Ovary (tissue), 9 donors: Measurements from ENCODE around the gene VPS41. TPM values are rescaled to one million over a fixed set of nuclear protein-coding genes. Genes with fewer than 3 reads are reported as not detected.

Experiments
- DNase-seq, 5 donors: peaks; one replicate each; pipeline ENCODE4 v3.0.0-alpha.2; 2019 to 2020
- H3K27ac ChIP-seq, 2 donors: fragments of 200-600 bp; one replicate each; pipeline versions ENCODE4 v1.5.1 to v1.8.0; 2019 to 2022
- H3K27me3 ChIP-seq: fragments of 200-600 bp; one replicate; pipeline ENCODE4 v1.8.0; 2022
- H3K36me3 ChIP-seq: fragments of 200-600 bp; sonication (generic); one replicate; pipeline ENCODE4 v1.5.1; 2019
- H3K4me1 ChIP-seq: one replicate; pipeline ENCODE4 v1.8.1; 2013; ENCODE audit warnings: mild to moderate bottlenecking, moderate library complexity; ENCODE audit not compliant: insufficient read depth
- H3K4me3 ChIP-seq: fragments of 200-600 bp; sonication (generic); one replicate; pipeline ENCODE4 v1.5.1; 2017
- H3K9me3 ChIP-seq, 2 donors: fragments of 200-600 bp in 1 of 2; sonication (generic) in 1 of 2; one replicate each; pipeline versions ENCODE4 v1.5.1 to v1.8.1; 2013 to 2019; ENCODE audit warnings: mild to moderate bottlenecking in 1 of 2, moderate library complexity in 1 of 2
- CTCF ChIP-seq, 3 donors: fragments of 450-650 bp in 2 of 3; fragments of 200-600 bp in 1 of 3; IDR thresholded peaks; one replicate each; pipeline versions ENCODE4 v1.5.1 to v1.8.0; 2016 to 2022; ENCODE audit warnings: antibody characterized with exemption in 3 of 3, mild to moderate bottlenecking in 1 of 3
- EP300 ChIP-seq: sonication (generic); formaldehyde crosslinking; IDR thresholded peaks from one replicate; pipeline ENCODE4 v1.6.1; 2017; ENCODE audit warnings: antibody characterized with exemption
- POLR2A ChIP-seq: fragments of 450-650 bp; IDR thresholded peaks from one replicate; pipeline ENCODE4 v1.6.1; 2017; ENCODE audit warnings: antibody characterized with exemption, mild to moderate bottlenecking, moderate library complexity
- WGBS, 3 donors: extraction: QIAGEN DNeasy Blood & Tissue Kit in 1 of 3; methylation state at CpG; one replicate each; pipeline versions ENCODE4 v1.1.5 to v1.1.7; 2013 to 2017; 5-methylcytosine and 5-hydroxymethylcytosine counted together
- intact Hi-C, 4 donors: fragments of 100-400 bp; cut with DNase I; formaldehyde crosslinking; loops; one replicate each; pipeline versions ENCODE4 v1.11.0 to v1.15.1; 2022 to 2023
- polyA plus RNA-seq, 2 donors: library from polyadenylated mRNA; stranded (reverse); fragments of 200-250 nt in 1 of 2; fragments of 350-450 nt in 1 of 2; fragmentation: Illumina TruSeq in 1 of 2; extraction: RNeasy Lipid Tissue Mini Kit (QIAGEN cat#74804) in 1 of 2; gene quantifications; one replicate each; pipeline ENCODE4 v1.2.3, GENCODE V29; 2013 to 2014
- total RNA-seq, 7 donors: library from RNA; depleted of rRNA in 2 of 7; stranded (reverse); fragments of >200 nt in 2 of 7; fragmentation: NEBNext Ultra II Directional in 3 of 7; extraction: Animal tissue kit (Norgen Biotek cat#: 25700) in 3 of 7; gene quantifications; one replicate each; pipeline versions ENCODE4 v1.1.0 to v1.2.4, GENCODE V29; 2016 to 2023
- donor health status: DM: no; HTN: no; CAD: no; lungs with moderate emphysema.
- donor health status: DM: no; HTN: no; CAD: no.
- donor health status: Bipolar disorder and iron deficiency.
- donor health status: DM: yes; HTN: yes; CAD: no.
- donor health status: DM: no; HTN: no; CAD: no.
- donor health status: DM: yes; HTN: yes; CAD: no.

The VPS41 gene
- total and polyA plus RNA-seq, 9 donors: 17.3 to 77.0 (median 57.2) TPM

- DNase-seq: no peak
- WGBS, 3 donors: 39 to 53% (median 42%) methylated on average over 3 of the region's 3 CpGs
Measured at GRCh38 chr7:38825721-38826440, 83.1 kb downstream of the VPS41 start.

GRCh38 chr7:38824948-38825347 is 84.0 kb downstream of the VPS41 start:
- no peak for DNase-seq
- Histone ChIP-seq H3K36me3 (no peaks in the 10 kb centered on the region), H3K4me3 (no peak overlapping the region), H3K27me3 (no peaks in the 10 kb centered on the region), H3K9me3 (peaks cover 0 to 3% of the 10 kb centered on the region in 2 donors), H3K4me1 (peaks cover 6% of the 10 kb centered on the region), H3K27ac (no peak overlapping the region)
- TF ChIP-seq CTCF (IDR thresholded peaks at IDR 0.05) (no peak), EP300 (no peak), POLR2A (no peak)
- intact Hi-C loops: no loop called here
- WGBS, 3 donors: 56 to 74% (median 70%) methylated on average over 3 of the region's 3 CpGs

More at GRCh38 chr7:38825721-38826440, 83.1 kb downstream of the VPS41 start:
- Histone ChIP-seq H3K4me1 (peaks cover 6% of the 10 kb centered on the region), H3K4me3 (no peak overlapping the region), H3K27me3 (no peaks in the 10 kb centered on the region), H3K9me3 (peaks cover 0 to 3% of the 10 kb centered on the region in 2 donors), H3K27ac (peak overlapping the region in 1 of 2 donors; percentile 24), H3K36me3 (no peaks in the 10 kb centered on the region)
- TF ChIP-seq EP300 (no peak), POLR2A (no peak), CTCF (IDR thresholded peaks at IDR 0.05) (no peak)
- intact Hi-C loops: no loop called here

- H3K9me3 ChIP-seq: peaks cover 0 to 3% of the 10 kb centered on the region in 2 donors
- H3K36me3 ChIP-seq: no peaks in the 10 kb centered on the region
- intact Hi-C loops: no loop called here
- WGBS, 3 donors: 95 to 100% (median 95%) methylated on average over 1 of the region's 1 CpG
- peaks cover 6% of the 10 kb centered on the region for H3K4me1 ChIP-seq
- no peak overlapping the region for H3K27ac ChIP-seq
- no peaks in the 10 kb centered on the region for H3K27me3 ChIP-seq
- H3K4me3 ChIP-seq: no peak overlapping the region
- TF ChIP-seq CTCF (IDR thresholded peaks at IDR 0.05): no peak
- TF ChIP-seq POLR2A: no peak
- TF ChIP-seq EP300: no peak
- no peak for DNase-seq
Measured at GRCh38 chr7:38822549-38822948, 86.4 kb downstream of the VPS41 start.

GRCh38 chr7:38820571-38820970 is 88.4 kb downstream of the VPS41 start:
- no peak for TF ChIP-seq POLR2A
- TF ChIP-seq CTCF (IDR thresholded peaks at IDR 0.05): no peak
- TF ChIP-seq EP300: no peak
- DNase-seq: no peak
- Histone ChIP-seq H3K27ac (no peak overlapping the region), H3K27me3 (no peaks in the 10 kb centered on the region), H3K4me1 (peaks cover 2% of the 10 kb centered on the region), H3K9me3 (peaks cover 0 to 3% of the 10 kb centered on the region in 2 donors), H3K36me3 (no peaks in the 10 kb centered on the region), H3K4me3 (no peak overlapping the region)
- WGBS, 3 donors: 96 to 97% (median 97%) methylated on average over 4 of the region's 4 CpGs
- intact Hi-C loops: no loop called here
